Measurements from ENCODE around the gene CELF4.

The CELF4 gene

GRCh38 chr18:37525262-37525585 is 40.4 kb downstream of the CELF4 start:
- Histone ChIP-seq H3K27ac (ENCODE audit: low read length) (no peak overlapping the region), H3K4me1 (ENCODE audit: control insufficient read depth, insufficient read depth, low read length) (no peaks in the 10 kb centered on the region), H3K4me3 (ENCODE audit: low read length in 2 of 2) (no peak overlapping the region), H3K36me3 (ENCODE audit: control insufficient read depth in 2 of 2, insufficient read depth in 2 of 2, low read length in 2 of 2) (no peaks in the 10 kb centered on the region), H3K27me3 (ENCODE audit: control insufficient read depth in 1 of 2, insufficient read depth in 2 of 2, low read length in 2 of 2) (peaks cover 10 to 36% of the 10 kb centered on the region in 2 donors), H3K9me3 (ENCODE audit: control insufficient read depth in 2 of 2, low read length in 2 of 2) (no peaks in the 10 kb centered on the region), H3K9ac (ENCODE audit: low read length in 2 of 2) (no peak overlapping the region)

DNA sequence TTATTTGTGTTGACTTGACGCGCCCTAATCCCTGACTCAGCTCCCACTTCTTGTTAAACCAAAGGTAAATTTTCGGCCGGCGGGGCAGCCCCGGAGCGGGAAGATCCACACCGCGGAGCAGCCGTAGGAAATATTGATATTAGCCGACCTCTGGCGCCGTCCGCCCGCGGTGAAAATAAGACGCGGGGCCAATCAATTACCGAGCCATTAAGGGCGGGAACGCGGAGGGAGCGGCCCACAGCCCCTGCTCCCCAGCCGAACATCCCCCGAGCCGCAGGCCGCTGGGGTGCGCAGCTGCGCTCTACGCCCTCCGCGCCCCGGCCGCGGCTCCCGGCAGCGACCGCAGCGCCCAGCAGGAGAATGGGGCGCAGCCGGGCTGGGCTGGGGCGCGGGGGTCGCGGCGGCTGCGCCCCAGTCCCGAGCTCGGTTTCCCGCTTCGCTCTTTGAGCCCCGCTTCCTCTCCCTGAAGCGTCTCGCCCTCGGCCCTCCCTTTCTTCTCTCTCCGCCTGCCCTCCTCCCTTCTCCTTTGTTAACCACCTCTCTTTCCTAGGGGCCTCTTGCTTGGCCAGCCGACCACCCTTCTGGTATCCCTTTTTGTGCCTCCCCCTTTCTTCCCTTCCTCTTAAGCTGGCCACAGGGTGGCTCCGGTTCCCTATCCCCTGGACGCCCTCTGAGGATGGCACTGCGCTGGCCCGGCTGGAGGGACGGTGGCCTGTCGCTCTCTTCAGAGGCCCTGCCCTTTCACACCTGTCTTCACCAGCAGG is 40.9 kb downstream of the CELF4 start:
- peaks cover 10 to 34% of the 10 kb centered on the region in 2 donors for H3K27me3 ChIP-seq (ENCODE audit: control insufficient read depth in 1 of 2, insufficient read depth in 2 of 2, low read length in 2 of 2)

GRCh38 chr18:37524139-37524497 is 41.5 kb downstream of the CELF4 start:
- Histone ChIP-seq H3K27ac (ENCODE audit: low read length) (no peak overlapping the region), H3K36me3 (ENCODE audit: control insufficient read depth in 2 of 2, insufficient read depth in 2 of 2, low read length in 2 of 2) (no peaks in the 10 kb centered on the region), H3K4me3 (ENCODE audit: low read length in 2 of 2) (no peak overlapping the region), H3K27me3 (ENCODE audit: control insufficient read depth in 1 of 2, insufficient read depth in 2 of 2, low read length in 2 of 2) (peaks cover 9 to 30% of the 10 kb centered on the region in 2 donors), H3K9me3 (ENCODE audit: control insufficient read depth in 2 of 2, low read length in 2 of 2) (no peaks in the 10 kb centered on the region), H3K4me1 (ENCODE audit: control insufficient read depth, insufficient read depth, low read length) (no peaks in the 10 kb centered on the region), H3K9ac (ENCODE audit: low read length in 2 of 2) (no peak overlapping the region)

More for the DNA sequence above, 40.9 kb downstream of the CELF4 start:
- no peak overlapping the region for H3K4me3 ChIP-seq (ENCODE audit: low read length in 2 of 2)
- no peaks in the 10 kb centered on the region for H3K9me3 ChIP-seq (ENCODE audit: control insufficient read depth in 2 of 2, low read length in 2 of 2)
- H3K9ac ChIP-seq (ENCODE audit: low read length in 2 of 2), result no peak overlapping the region
- H3K27ac ChIP-seq (ENCODE audit: low read length), result no peak overlapping the region
- H3K36me3 ChIP-seq (ENCODE audit: control insufficient read depth in 2 of 2, insufficient read depth in 2 of 2, low read length in 2 of 2), result no peaks in the 10 kb centered on the region
- H3K4me1 ChIP-seq (ENCODE audit: control insufficient read depth, insufficient read depth, low read length), result no peaks in the 10 kb centered on the region

GRCh38 chr18:37521510-37522465 is 43.8 kb downstream of the CELF4 start:
- Histone ChIP-seq H3K27me3 (ENCODE audit: control insufficient read depth in 1 of 2, insufficient read depth in 2 of 2, low read length in 2 of 2) (peaks cover 6 to 29% of the 10 kb centered on the region in 2 donors), H3K4me1 (ENCODE audit: control insufficient read depth, insufficient read depth, low read length) (no peaks in the 10 kb centered on the region), H3K9ac (ENCODE audit: low read length in 2 of 2) (no peak overlapping the region), H3K27ac (ENCODE audit: low read length) (no peak overlapping the region), H3K4me3 (ENCODE audit: low read length in 2 of 2) (no peak overlapping the region), H3K9me3 (ENCODE audit: control insufficient read depth in 2 of 2, low read length in 2 of 2) (no peaks in the 10 kb centered on the region), H3K36me3 (ENCODE audit: control insufficient read depth in 2 of 2, insufficient read depth in 2 of 2, low read length in 2 of 2) (no peaks in the 10 kb centered on the region)

DNA sequence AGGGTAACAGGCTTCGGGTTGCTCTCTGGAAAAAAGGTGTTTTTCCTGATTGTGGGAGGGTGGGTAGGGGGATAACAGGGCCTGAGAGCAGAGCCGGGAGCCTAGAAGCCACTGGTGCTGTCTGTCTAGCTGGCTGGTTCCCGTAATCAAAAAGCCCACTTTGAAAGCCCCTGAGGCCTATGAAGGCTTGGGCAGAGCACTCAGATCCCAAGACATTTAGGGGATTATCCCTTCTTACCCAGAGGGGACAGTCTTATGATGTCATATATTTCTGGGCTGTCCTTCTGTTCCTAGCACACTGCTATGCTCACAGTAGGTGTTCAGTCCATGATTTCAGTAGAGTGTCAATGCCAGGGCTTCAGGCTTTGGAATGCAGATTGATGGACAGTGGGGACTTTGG is 45.1 kb downstream of the CELF4 start:
- Histone ChIP-seq H3K36me3 (ENCODE audit: control insufficient read depth in 2 of 2, insufficient read depth in 2 of 2, low read length in 2 of 2) (no peaks in the 10 kb centered on the region), H3K4me1 (ENCODE audit: control insufficient read depth, insufficient read depth, low read length) (no peaks in the 10 kb centered on the region), H3K27me3 (ENCODE audit: control insufficient read depth in 1 of 2, insufficient read depth in 2 of 2, low read length in 2 of 2) (peaks cover 6 to 26% of the 10 kb centered on the region in 2 donors), H3K4me3 (ENCODE audit: low read length in 2 of 2) (no peak overlapping the region), H3K9me3 (ENCODE audit: control insufficient read depth in 2 of 2, low read length in 2 of 2) (no peaks in the 10 kb centered on the region), H3K27ac (ENCODE audit: low read length) (no peak overlapping the region), H3K9ac (ENCODE audit: low read length in 2 of 2) (no peak overlapping the region)

DNA sequence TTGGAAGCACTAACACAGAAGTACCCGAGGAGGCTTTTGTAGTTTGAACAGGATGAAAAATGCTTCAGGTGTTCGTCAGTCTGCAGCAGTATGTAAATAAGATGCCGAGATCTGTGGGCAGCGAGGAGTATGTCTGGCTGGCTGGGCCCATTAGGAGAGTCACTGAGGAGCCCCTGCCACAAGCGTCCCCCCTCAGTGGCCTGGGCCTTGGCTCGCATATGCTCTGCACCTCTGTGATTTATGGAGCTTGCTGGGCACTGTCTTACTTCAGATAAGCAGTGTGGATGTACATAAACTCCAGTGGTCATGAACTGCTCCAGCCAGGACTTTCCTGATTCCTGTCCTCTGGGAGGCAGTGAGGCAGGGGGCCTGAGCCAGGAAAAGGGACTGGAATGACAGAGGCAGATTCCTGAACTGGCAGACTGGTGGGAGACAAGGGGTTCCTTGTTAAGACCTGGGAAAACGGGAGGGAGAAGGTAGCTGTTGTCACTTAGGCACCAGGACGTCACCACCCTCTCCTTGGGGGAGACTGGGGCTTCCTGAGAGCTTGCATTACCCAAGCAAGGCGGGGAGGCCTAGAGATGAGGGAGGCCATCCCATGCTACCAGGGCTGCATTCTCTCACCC is 46.0 kb downstream of the CELF4 start:
- H3K4me3 ChIP-seq (ENCODE audit: low read length in 2 of 2), result no peak overlapping the region
- H3K36me3 ChIP-seq (ENCODE audit: control insufficient read depth in 2 of 2, insufficient read depth in 2 of 2, low read length in 2 of 2), result no peaks in the 10 kb centered on the region
- no peak overlapping the region for H3K9ac ChIP-seq (ENCODE audit: low read length in 2 of 2)
- peaks cover 1 to 22% of the 10 kb centered on the region in 2 donors for H3K27me3 ChIP-seq (ENCODE audit: control insufficient read depth in 1 of 2, insufficient read depth in 2 of 2, low read length in 2 of 2)
- no peaks in the 10 kb centered on the region for H3K4me1 ChIP-seq (ENCODE audit: control insufficient read depth, insufficient read depth, low read length)
- H3K9me3 ChIP-seq (ENCODE audit: control insufficient read depth in 2 of 2, low read length in 2 of 2), result no peaks in the 10 kb centered on the region
- H3K27ac ChIP-seq (ENCODE audit: low read length), result no peak overlapping the region

DNA sequence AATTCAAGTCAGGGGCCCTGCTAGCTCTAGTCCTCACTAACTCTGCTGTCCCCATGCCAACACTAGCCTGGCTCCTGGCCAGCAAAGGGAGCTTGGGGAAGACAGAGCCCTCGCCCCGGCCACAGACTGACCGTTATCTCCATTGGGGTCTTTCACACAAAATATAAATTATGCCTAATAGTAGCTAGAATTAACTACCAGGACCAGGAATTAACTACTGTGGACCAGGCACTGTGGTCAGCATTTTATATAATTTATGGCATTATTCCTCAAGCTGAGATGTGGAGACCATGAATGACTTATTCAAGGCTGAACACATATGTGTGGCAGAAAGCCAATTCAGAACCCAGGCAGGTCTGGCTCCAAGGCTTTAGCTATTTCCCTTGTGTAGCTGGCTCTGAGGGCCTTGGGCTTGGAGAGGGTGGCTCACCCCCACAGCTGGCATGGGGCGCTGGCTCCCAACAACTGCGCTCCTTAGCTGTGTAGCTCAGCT is 49.2 kb downstream of the CELF4 start:
- peaks cover 0 to 3% of the 10 kb centered on the region in 2 donors for H3K9me3 ChIP-seq (ENCODE audit: control insufficient read depth in 2 of 2, low read length in 2 of 2)
- H3K4me1 ChIP-seq (ENCODE audit: control insufficient read depth, insufficient read depth, low read length), result no peaks in the 10 kb centered on the region
- peaks cover 4 to 8% of the 10 kb centered on the region in 2 donors for H3K27me3 ChIP-seq (ENCODE audit: control insufficient read depth in 1 of 2, insufficient read depth in 2 of 2, low read length in 2 of 2)
- H3K9ac ChIP-seq (ENCODE audit: low read length in 2 of 2), result no peak overlapping the region
- H3K4me3 ChIP-seq (ENCODE audit: low read length in 2 of 2), result no peak overlapping the region
- H3K36me3 ChIP-seq (ENCODE audit: control insufficient read depth in 2 of 2, insufficient read depth in 2 of 2, low read length in 2 of 2), result no peaks in the 10 kb centered on the region
- no peak overlapping the region for H3K27ac ChIP-seq (ENCODE audit: low read length)

DNA sequence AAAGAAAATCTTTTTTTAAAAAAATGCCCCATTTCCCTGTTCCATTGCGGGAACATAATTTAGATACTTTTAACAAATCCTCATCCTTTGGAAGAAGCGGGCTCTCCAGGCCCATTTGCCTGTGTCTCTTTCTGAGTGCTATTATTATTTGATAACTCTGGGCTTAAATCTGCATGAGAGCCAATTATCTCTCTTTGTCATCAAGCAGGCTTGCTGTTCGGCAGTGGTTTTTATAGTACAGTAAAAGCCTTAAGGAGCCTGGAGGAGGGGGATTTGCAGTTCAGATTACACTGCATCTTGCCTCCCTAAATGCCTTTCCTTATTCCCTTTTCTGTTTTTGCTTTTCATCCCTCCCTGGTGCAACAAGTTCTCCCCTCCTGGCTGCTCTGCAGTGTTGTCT is 50.6 kb downstream of the CELF4 start:
- H3K27ac ChIP-seq (ENCODE audit: low read length), result no peak overlapping the region
- H3K4me1 ChIP-seq (ENCODE audit: control insufficient read depth, insufficient read depth, low read length), result no peaks in the 10 kb centered on the region
- peaks cover 0 to 7% of the 10 kb centered on the region in 2 donors for H3K9me3 ChIP-seq (ENCODE audit: control insufficient read depth in 2 of 2, low read length in 2 of 2)
- no peaks in the 10 kb centered on the region for H3K36me3 ChIP-seq (ENCODE audit: control insufficient read depth in 2 of 2, insufficient read depth in 2 of 2, low read length in 2 of 2)
- no peak overlapping the region for H3K4me3 ChIP-seq (ENCODE audit: low read length in 2 of 2)
- H3K27me3 ChIP-seq (ENCODE audit: control insufficient read depth in 1 of 2, insufficient read depth in 2 of 2, low read length in 2 of 2), result peaks cover 4 to 11% of the 10 kb centered on the region in 2 donors
- H3K9ac ChIP-seq (ENCODE audit: low read length in 2 of 2), result no peak overlapping the region

DNA sequence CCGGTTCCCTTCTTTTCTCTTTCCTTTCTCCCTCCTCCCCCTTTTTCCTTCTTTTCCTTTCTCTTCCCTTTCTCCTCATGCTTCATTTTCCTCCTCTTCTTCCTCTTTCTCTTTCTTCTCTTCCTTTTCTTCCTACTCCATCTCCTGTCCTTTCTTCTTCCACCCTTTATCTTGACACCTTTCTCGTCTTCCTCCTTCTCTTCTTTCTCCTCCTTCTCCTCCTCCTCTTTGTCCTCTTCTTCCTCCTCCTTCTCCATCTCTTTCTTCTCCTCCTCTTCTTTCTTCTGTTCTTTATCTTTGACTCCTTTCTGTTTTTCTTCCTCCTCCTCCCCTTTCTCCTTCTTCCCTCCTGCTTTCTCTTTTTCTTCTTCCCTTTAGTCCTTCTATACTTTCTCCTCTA is 53.2 kb downstream of the CELF4 start:
- Histone ChIP-seq H3K9me3 (ENCODE audit: control insufficient read depth in 2 of 2, low read length in 2 of 2) (peaks cover 0 to 17% of the 10 kb centered on the region in 2 donors), H3K27me3 (ENCODE audit: control insufficient read depth in 1 of 2, insufficient read depth in 2 of 2, low read length in 2 of 2) (peaks cover 4 to 7% of the 10 kb centered on the region in 2 donors), H3K36me3 (ENCODE audit: control insufficient read depth in 2 of 2, insufficient read depth in 2 of 2, low read length in 2 of 2) (no peaks in the 10 kb centered on the region), H3K27ac (ENCODE audit: low read length) (no peak overlapping the region), H3K9ac (ENCODE audit: low read length in 2 of 2) (no peak overlapping the region), H3K4me3 (ENCODE audit: low read length in 2 of 2) (no peak overlapping the region), H3K4me1 (ENCODE audit: control insufficient read depth, insufficient read depth, low read length) (no peaks in the 10 kb centered on the region)

- Histone ChIP-seq H3K27me3 (ENCODE audit: control insufficient read depth in 1 of 2, insufficient read depth in 2 of 2, low read length in 2 of 2) (peaks cover 4 to 6% of the 10 kb centered on the region in 2 donors), H3K36me3 (ENCODE audit: control insufficient read depth in 2 of 2, insufficient read depth in 2 of 2, low read length in 2 of 2) (no peaks in the 10 kb centered on the region), H3K9me3 (ENCODE audit: control insufficient read depth in 2 of 2, low read length in 2 of 2) (peaks cover 0 to 17% of the 10 kb centered on the region in 2 donors), H3K4me3 (ENCODE audit: low read length in 2 of 2) (no peak overlapping the region), H3K4me1 (ENCODE audit: control insufficient read depth, insufficient read depth, low read length) (no peaks in the 10 kb centered on the region), H3K27ac (ENCODE audit: low read length) (no peak overlapping the region), H3K9ac (ENCODE audit: low read length in 2 of 2) (no peak overlapping the region)
These were observed 53.8 kb downstream of the CELF4 start for GRCh38 chr18:37511721-37512298.

Measured in stomach smooth muscle (tissue), 2 donors.